RPMI7951 (cell line): ENCODE data around the gene TTI1. TPM values are rescaled to one million over a fixed set of nuclear protein-coding genes. Genes with fewer than 3 reads are reported as not detected.
"Not testable (repeated sequence)": the region's sequence is repeated elsewhere in the genome, so short reads cannot be mapped to it uniquely, and the experiment has no call there.

Source experiments
- DNase-seq: peaks from one replicate; pipeline ENCODE4 v3.0.0-alpha.2; 2012; ENCODE audit warnings: low read depth
- total RNA-seq: library from RNA; depleted of rRNA; stranded (reverse); fragments of >200 nt; shearing (Covaris generic); gene quantifications from 2 replicates; pipeline ENCODE4 v1.2.3, GENCODE V29; 2014

TTI1 gene
- total RNA-seq, 1 experiment from 2014 or later, result 36.4 TPM

GRCh38 chr20:38011696-38012095, 21.6 kb downstream of the TTI1 start:
- no peak for DNase-seq

- not testable (repeated sequence) for DNase-seq
Observed at GRCh38 chr20:38009416-38009815, 23.8 kb downstream of the TTI1 start.

GRCh38 chr20:38008233-38008944, 24.9 kb downstream of the TTI1 start:
- DNase-seq, result no peak

- no peak for DNase-seq
Observed at GRCh38 chr20:38007526-38007925, 25.7 kb downstream of the TTI1 start.

GRCh38 chr20:38005903-38006302, 27.4 kb downstream of the TTI1 start:
- DNase-seq, result no peak

GRCh38 chr20:38004416-38004815, 28.8 kb downstream of the TTI1 start:
- no peak for DNase-seq

GRCh38 chr20:38002422-38002821, 30.8 kb downstream of the TTI1 start:
- DNase-seq, result no peak

- DNase-seq, result no peak
Observed at GRCh38 chr20:38001981-38002380, 31.3 kb downstream of the TTI1 start.

- peak; percentile 80 for DNase-seq
Observed at GRCh38 chr20:38001173-38001875, 31.9 kb downstream of the TTI1 start.

GRCh38 chr20:38000293-38000692, 33.0 kb downstream of the TTI1 start:
- DNase-seq, result no peak

GRCh38 chr20:37999526-38000263, 33.6 kb downstream of the TTI1 start:
- DNase-seq, result no peak

GRCh38 chr20:37997516-37997915, 35.7 kb downstream of the TTI1 start:
- DNase-seq, result no peak

- DNase-seq, result no peak
Observed at GRCh38 chr20:37995856-37996605, 37.2 kb downstream of the TTI1 start.

- peak; percentile 59 for DNase-seq
Observed at GRCh38 chr20:37994512-37994911, 38.7 kb downstream of the TTI1 start.

GRCh38 chr20:37992802-37993409, 40.4 kb downstream of the TTI1 start:
- DNase-seq, result peak; percentile 91

- no peak for DNase-seq
Observed at GRCh38 chr20:37991908-37992307, 41.3 kb downstream of the TTI1 start.

GRCh38 chr20:37991157-37991866, 41.9 kb downstream of the TTI1 start:
- DNase-seq, result no peak

- DNase-seq, result peak; percentile 96
Observed at GRCh38 chr20:37990571-37991151, 42.6 kb downstream of the TTI1 start.

GRCh38 chr20:37989601-37990295, 43.5 kb downstream of the TTI1 start:
- DNase-seq, result peak; percentile 28
